Gastroesophageal sphincter (tissue), 4 donors: ENCODE measurements around the gene NAPSA. TPM values are rescaled to one million over a fixed set of nuclear protein-coding genes. Genes with fewer than 3 reads are reported as not detected.

Experiments
- ATAC-seq: fragments of 150-250 bp; one replicate; pipeline ENCODE4 v1.9.1; 2016; ENCODE audit warnings: mild to moderate bottlenecking, moderate library complexity
- H3K27ac ChIP-seq, 4 donors: fragments of 200-600 bp; sonication (generic) in 3 of 4; 1 replicate in 3 of 4; 2 replicates in 1 of 4; pipeline ENCODE4 v1.5.1; 2016 to 2019
- H3K27me3 ChIP-seq: fragments of 200-600 bp; sonication (generic); one replicate; pipeline ENCODE4 v1.5.1; 2019
- H3K36me3 ChIP-seq, 2 donors: fragments of 200-600 bp; sonication (generic); one replicate each; pipeline ENCODE4 v1.5.1; 2019; ENCODE audit warnings: control low read depth in 1 of 2
- H3K4me1 ChIP-seq, 3 donors: fragments of 200-600 bp; sonication (generic); 1 replicate in 2 of 3; 2 replicates in 1 of 3; pipeline ENCODE4 v1.5.1; 2016 to 2019; ENCODE audit warnings: control low read depth in 2 of 3
- H3K4me3 ChIP-seq, 2 donors: fragments of 200-600 bp; sonication (generic); one replicate each; pipeline ENCODE4 v1.5.1; 2019; ENCODE audit warnings: mild to moderate bottlenecking in 1 of 2, moderate library complexity in 1 of 2
- H3K9me3 ChIP-seq, 3 donors: fragments of 200-600 bp; sonication (generic); one replicate each; pipeline ENCODE4 v1.5.1; 2017 to 2019; ENCODE audit warnings: control low read depth in 2 of 3
- EP300 ChIP-seq: sonication (generic); formaldehyde crosslinking; IDR thresholded peaks from one replicate; pipeline ENCODE4 v1.6.1; 2017; ENCODE audit warnings: antibody characterized with exemption, mild to moderate bottlenecking
- POLR2A ChIP-seq, 2 donors: fragments of 450-650 bp; IDR thresholded peaks; one replicate each; pipeline ENCODE4 v1.6.1; 2017; ENCODE audit warnings: antibody characterized with exemption in 2 of 2, mild to moderate bottlenecking in 2 of 2, moderate library complexity in 1 of 2
- POLR2AphosphoS5 ChIP-seq: sonication (generic); formaldehyde crosslinking; IDR thresholded peaks from one replicate; pipeline ENCODE4 v1.6.1; 2017; ENCODE audit warnings: antibody characterized with exemption
- WGBS, 2 donors: methylation state at CpG; one replicate each; pipeline ENCODE4 v1.1.5; 2018; ENCODE audit warnings: low coverage in 1 of 2; 5-methylcytosine and 5-hydroxymethylcytosine counted together
- total RNA-seq, 4 donors: library from RNA; depleted of rRNA; stranded (reverse); fragments of >200 nt; gene quantifications; one replicate each; pipeline ENCODE4 v1.1.0, GENCODE V29; 2016
- TF ChIP-seq, protein P1 (sequence below), 4 experiments: fragments of 200-600 bp in 2 of 4; fragments of 450-650 bp in 2 of 4; sonication (generic) in 1 of 4; IDR thresholded peaks; one replicate each; pipeline ENCODE4 v1.5.1; 2017 to 2019; ENCODE audit warnings: antibody characterized with exemption in 4 of 4, mild to moderate bottlenecking in 2 of 4, moderate library complexity in 2 of 4

Gene NAPSA
- total RNA-seq, 4 donors from 2014 or later: 1.0 TPM; not detected in 3

DNA sequence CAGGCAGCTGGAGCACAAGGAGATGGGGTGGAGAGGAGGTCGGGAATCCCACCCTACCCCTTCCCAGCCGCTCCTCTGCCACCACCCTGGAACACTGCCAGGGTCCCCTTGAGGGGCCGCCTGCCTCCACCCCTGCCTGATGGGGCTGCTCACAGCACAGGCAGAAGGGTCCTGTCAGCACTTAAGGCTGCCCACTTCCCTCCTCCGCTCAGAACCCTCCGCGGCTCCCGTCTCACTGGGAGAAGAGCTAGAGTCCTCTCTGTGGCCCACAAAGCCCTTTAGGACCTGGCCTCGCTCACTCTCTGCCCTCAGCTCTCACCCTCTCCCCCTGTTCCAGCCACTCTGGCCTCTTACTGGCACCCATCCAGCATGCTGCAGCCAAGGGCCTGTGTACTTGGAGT is 15.3 kb upstream of the NAPSA start:
- TF ChIP-seq EP300 (no peak), POLR2AphosphoS5 (no peak), POLR2A (IDR thresholded peaks at IDR 0.05) (no peak)
- TF ChIP-seq, protein P1, sequence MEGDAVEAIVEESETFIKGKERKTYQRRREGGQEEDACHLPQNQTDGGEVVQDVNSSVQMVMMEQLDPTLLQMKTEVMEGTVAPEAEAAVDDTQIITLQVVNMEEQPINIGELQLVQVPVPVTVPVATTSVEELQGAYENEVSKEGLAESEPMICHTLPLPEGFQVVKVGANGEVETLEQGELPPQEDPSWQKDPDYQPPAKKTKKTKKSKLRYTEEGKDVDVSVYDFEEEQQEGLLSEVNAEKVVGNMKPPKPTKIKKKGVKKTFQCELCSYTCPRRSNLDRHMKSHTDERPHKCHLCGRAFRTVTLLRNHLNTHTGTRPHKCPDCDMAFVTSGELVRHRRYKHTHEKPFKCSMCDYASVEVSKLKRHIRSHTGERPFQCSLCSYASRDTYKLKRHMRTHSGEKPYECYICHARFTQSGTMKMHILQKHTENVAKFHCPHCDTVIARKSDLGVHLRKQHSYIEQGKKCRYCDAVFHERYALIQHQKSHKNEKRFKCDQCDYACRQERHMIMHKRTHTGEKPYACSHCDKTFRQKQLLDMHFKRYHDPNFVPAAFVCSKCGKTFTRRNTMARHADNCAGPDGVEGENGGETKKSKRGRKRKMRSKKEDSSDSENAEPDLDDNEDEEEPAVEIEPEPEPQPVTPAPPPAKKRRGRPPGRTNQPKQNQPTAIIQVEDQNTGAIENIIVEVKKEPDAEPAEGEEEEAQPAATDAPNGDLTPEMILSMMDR (IDR thresholded peaks at IDR 0.05): no peak
- ATAC-seq: no peak
- 78% methylated on average over 8 of the region's 8 CpGs; no CpG with 5 or more reads in 1 of the 2 donors for WGBS, 2 donors

DNA sequence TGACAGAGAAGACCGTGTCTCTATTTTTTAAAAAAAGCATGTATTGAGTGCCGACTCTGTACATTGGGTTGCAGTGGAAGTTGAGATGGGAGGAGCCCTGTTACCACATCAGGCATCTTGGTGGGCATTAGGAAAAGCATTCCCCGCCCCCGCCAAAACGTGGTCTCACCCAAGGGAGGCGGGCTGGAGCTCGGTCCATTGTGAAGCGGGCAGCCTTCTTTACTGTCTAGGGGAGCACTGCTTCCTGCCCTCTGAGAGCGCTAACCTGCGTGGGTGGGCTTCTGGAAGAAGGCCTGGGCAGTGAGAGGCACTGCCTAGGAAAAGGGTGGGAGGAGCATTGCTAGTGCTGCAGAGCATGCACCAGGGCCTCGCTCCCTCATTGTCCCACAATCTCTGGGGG is 14.7 kb upstream of the NAPSA start:
- H3K4me3 ChIP-seq: no peak overlapping the region
- peaks cover 0 to 57% of the 10 kb centered on the region in 2 donors for H3K36me3 ChIP-seq
- H3K27ac ChIP-seq: no peak overlapping the region
- 80 to 88% methylated on average over 1 to 6 of the region's 11 CpGs for WGBS, 2 donors
- H3K27me3 ChIP-seq: no peaks in the 10 kb centered on the region
- H3K4me1 ChIP-seq: peaks cover 0 to 47% (median 8%) of the 10 kb centered on the region in 3 donors
- ATAC-seq: no peak
- TF ChIP-seq, protein P1 (IDR thresholded peaks at IDR 0.05): no peak
- no peak for TF ChIP-seq POLR2A (IDR thresholded peaks at IDR 0.05)
- no peak for TF ChIP-seq POLR2AphosphoS5
- TF ChIP-seq EP300: no peak
- no peaks in the 10 kb centered on the region for H3K9me3 ChIP-seq

More for the DNA sequence above, 15.3 kb upstream of the NAPSA start:
- Histone ChIP-seq H3K9me3 (no peaks in the 10 kb centered on the region), H3K27ac (no peak overlapping the region), H3K36me3 (peaks cover 0 to 57% of the 10 kb centered on the region in 2 donors), H3K4me1 (peaks cover 0 to 51% (median 10%) of the 10 kb centered on the region in 3 donors), H3K27me3 (no peaks in the 10 kb centered on the region), H3K4me3 (no peak overlapping the region)

DNA sequence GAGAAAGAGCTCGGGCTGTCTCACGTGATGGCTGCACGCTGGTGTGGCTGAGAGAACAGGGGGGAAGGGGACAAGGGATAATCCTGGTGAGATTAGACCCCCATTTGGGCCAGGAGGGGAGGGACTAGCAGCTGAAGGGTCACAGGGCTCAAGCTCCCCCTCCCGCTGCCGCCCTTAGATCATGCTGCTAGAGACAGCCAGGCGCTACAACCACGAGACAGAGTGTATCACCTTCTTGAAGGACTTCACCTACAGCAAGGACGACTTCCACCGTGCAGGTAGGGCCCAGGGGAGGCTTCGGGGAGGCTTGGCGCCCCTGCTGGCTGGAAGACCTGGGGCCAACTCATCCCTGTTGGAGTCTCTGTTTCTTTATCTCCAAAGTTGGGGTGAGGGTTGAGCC is 14.2 kb upstream of the NAPSA start:
- Histone ChIP-seq H3K36me3 (peaks cover 0 to 57% of the 10 kb centered on the region in 2 donors), H3K9me3 (no peaks in the 10 kb centered on the region), H3K4me3 (no peak overlapping the region), H3K27me3 (no peaks in the 10 kb centered on the region), H3K27ac (no peak overlapping the region), H3K4me1 (peaks cover 0 to 42% (median 3%) of the 10 kb centered on the region in 3 donors)
- WGBS, 2 donors: 80 to 90% methylated on average over 2 to 4 of the region's 11 CpGs
- no peak for ATAC-seq
- TF ChIP-seq, protein P1 (IDR thresholded peaks at IDR 0.05): no peak
- TF ChIP-seq POLR2AphosphoS5: no peak
- no peak for TF ChIP-seq POLR2A (IDR thresholded peaks at IDR 0.05)
- TF ChIP-seq EP300: no peak

DNA sequence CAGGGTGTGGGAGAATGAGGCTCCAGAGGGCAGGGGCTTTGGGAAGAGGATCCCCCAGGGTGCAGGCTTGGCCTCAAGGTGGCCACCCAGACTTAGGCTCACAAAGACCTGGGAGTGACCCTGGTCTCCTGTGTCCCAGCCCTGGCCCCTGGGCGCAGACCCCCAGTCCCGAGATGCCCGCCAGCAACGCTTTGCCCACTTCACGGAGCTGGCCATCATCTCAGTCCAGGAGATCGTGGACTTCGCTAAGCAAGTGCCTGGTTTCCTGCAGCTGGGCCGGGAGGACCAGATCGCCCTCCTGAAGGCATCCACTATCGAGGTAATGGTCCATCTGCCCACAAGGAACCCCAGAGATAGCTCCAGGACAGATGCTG is 13.4 kb upstream of the NAPSA start:
- no peak for TF ChIP-seq POLR2A (IDR thresholded peaks at IDR 0.05)
- no peak for TF ChIP-seq EP300
- TF ChIP-seq, protein P1 (IDR thresholded peaks at IDR 0.05): no peak
- no peak for TF ChIP-seq POLR2AphosphoS5
- H3K9me3 ChIP-seq: no peaks in the 10 kb centered on the region
- H3K4me1 ChIP-seq: peaks cover 0 to 38% (median 3%) of the 10 kb centered on the region in 3 donors
- no peak overlapping the region for H3K27ac ChIP-seq
- no peak overlapping the region for H3K4me3 ChIP-seq
- no peaks in the 10 kb centered on the region for H3K27me3 ChIP-seq
- H3K36me3 ChIP-seq: peaks cover 0 to 57% of the 10 kb centered on the region in 2 donors
- WGBS, 2 donors: no CpG with 5 or more reads among the region's 10 CpGs
- ATAC-seq: no peak

DNA sequence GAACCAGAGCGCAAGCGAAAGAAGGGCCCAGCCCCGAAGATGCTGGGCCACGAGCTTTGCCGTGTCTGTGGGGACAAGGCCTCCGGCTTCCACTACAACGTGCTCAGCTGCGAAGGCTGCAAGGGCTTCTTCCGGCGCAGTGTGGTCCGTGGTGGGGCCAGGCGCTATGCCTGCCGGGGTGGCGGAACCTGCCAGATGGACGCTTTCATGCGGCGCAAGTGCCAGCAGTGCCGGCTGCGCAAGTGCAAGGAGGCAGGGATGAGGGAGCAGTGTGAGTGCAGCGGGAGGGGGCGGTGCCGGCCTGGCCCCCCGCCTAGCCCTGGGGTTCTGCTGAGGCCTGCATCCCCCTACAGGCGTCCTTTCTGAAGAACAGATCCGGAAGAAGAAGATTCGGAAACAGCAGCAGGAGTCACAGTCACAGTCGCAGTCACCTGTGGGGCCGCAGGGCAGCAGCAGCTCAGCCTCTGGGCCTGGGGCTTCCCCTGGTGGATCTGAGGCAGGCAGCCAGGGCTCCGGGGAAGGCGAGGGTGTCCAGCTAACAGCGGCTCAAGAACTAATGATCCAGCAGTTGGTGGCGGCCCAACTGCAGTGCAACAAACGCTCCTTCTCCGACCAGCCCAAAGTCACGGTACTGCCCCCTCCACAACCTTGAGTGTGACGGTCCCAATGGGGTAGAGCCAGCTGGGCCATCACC is 12.9 kb upstream of the NAPSA start:
- H3K4me3 ChIP-seq: no peak overlapping the region
- ATAC-seq: no peak
- H3K9me3 ChIP-seq: no peaks in the 10 kb centered on the region
- peaks cover 0 to 33% (median 3%) of the 10 kb centered on the region in 3 donors for H3K4me1 ChIP-seq
- TF ChIP-seq POLR2AphosphoS5: no peak
- TF ChIP-seq, protein P1 (IDR thresholded peaks at IDR 0.05): no peak
- TF ChIP-seq POLR2A (IDR thresholded peaks at IDR 0.05): no peak
- TF ChIP-seq EP300: no peak
- no peak overlapping the region for H3K27ac ChIP-seq
- H3K27me3 ChIP-seq: no peaks in the 10 kb centered on the region
- whole genome bisulfite sequencing, 2 donors: no CpG with 5 or more reads among the region's 36 CpGs
- H3K36me3 ChIP-seq: peaks cover 0 to 57% of the 10 kb centered on the region in 2 donors
